H9 (cell line): ENCODE data around the gene SLC16A11. TPM values are rescaled to one million over a fixed set of nuclear protein-coding genes. Genes with fewer than 3 reads are reported as not detected.

Experiments
- DNase-seq: peaks from one replicate; pipeline ENCODE4 v3.0.0-alpha.2; 2017
- H2AFZ ChIP-seq: one replicate; pipeline ENCODE4 v1.6.1; 2013; ENCODE audit warnings: mild to moderate bottlenecking, low read length, control low read depth, moderate library complexity
- H2AK5ac ChIP-seq: 2 replicates; pipeline ENCODE4 v1.6.1; 2013; ENCODE audit warnings: low read length, control low read depth, mixed read lengths; ENCODE audit not compliant: insufficient read length
- H2BK120ac ChIP-seq: one replicate; pipeline ENCODE4 v1.6.1; 2013; ENCODE audit warnings: low read depth, mild to moderate bottlenecking, low read length, control low read depth, inconsistent platforms; ENCODE audit not compliant: poor library complexity, severe bottlenecking
- H2BK12ac ChIP-seq: 2 replicates; pipeline ENCODE4 v1.6.1; 2013; ENCODE audit warnings: low read length, control low read depth, mixed read lengths, low read depth; ENCODE audit not compliant: insufficient read length
- H2BK15ac ChIP-seq: 2 replicates; pipeline ENCODE4 v1.6.1; 2013; ENCODE audit warnings: low read depth, low read length, control low read depth
- H2BK20ac ChIP-seq: one replicate; pipeline ENCODE4 v1.6.1; 2013; ENCODE audit warnings: low read depth, mild to moderate bottlenecking, low read length, control low read depth, inconsistent platforms; ENCODE audit not compliant: poor library complexity, severe bottlenecking
- H2BK5ac ChIP-seq: 2 replicates; pipeline ENCODE4 v1.6.1; 2013; ENCODE audit warnings: low read length, control low read depth, mixed read lengths; ENCODE audit not compliant: insufficient read length
- H3K14ac ChIP-seq: 2 replicates; pipeline ENCODE4 v1.6.1; 2013; ENCODE audit warnings: low read length, control low read depth; ENCODE audit not compliant: insufficient read depth
- H3K18ac ChIP-seq: 2 replicates; pipeline ENCODE4 v1.6.1; 2013; ENCODE audit warnings: low read depth, mild to moderate bottlenecking, mixed read lengths, low read length, control low read depth; ENCODE audit not compliant: insufficient read length
- H3K23ac ChIP-seq: 2 replicates; pipeline ENCODE4 v1.6.1; 2013; ENCODE audit warnings: low read length, control low read depth, mixed read lengths, low read depth; ENCODE audit not compliant: insufficient read length
- H3K23me2 ChIP-seq: 2 replicates; pipeline ENCODE4 v1.6.1; 2013; ENCODE audit warnings: low read depth, mild to moderate bottlenecking, mixed read lengths, low read length, control low read depth; ENCODE audit not compliant: insufficient read length, poor library complexity, severe bottlenecking
- H3K27ac ChIP-seq: 2 replicates; pipeline ENCODE4 v1.5.1; 2013; ENCODE audit warnings: low read length, control low read depth, mixed read lengths, low read depth; ENCODE audit not compliant: insufficient read length
- H3K27me3 ChIP-seq: 2 replicates; pipeline ENCODE4 v1.6.1; 2013; ENCODE audit warnings: low read length, control low read depth, inconsistent platforms; ENCODE audit not compliant: insufficient read depth
- H3K4ac ChIP-seq: 2 replicates; pipeline ENCODE4 v1.6.1; 2013; ENCODE audit warnings: low read depth, mild to moderate bottlenecking, control low read depth, inconsistent platforms, low read length, moderate library complexity
- H3K4me1 ChIP-seq: 2 replicates; pipeline ENCODE4 v1.6.1; 2013; ENCODE audit warnings: low read length, control low read depth, inconsistent platforms; ENCODE audit not compliant: insufficient read depth
- H3K4me2 ChIP-seq: 2 replicates; pipeline ENCODE4 v1.6.1; 2013; ENCODE audit warnings: low read length, control low read depth, mixed read lengths; ENCODE audit not compliant: insufficient read length, insufficient read depth
- H3K56ac ChIP-seq: 2 replicates; pipeline ENCODE4 v1.6.1; 2013; ENCODE audit warnings: low read depth, mild to moderate bottlenecking, mixed read lengths, low read length, control low read depth; ENCODE audit not compliant: insufficient read length
- H3K79me1 ChIP-seq: 2 replicates; pipeline ENCODE4 v1.6.1; 2013; ENCODE audit warnings: low read depth, mild to moderate bottlenecking, moderate library complexity, low read length, control low read depth, inconsistent platforms; ENCODE audit not compliant: insufficient read depth, poor library complexity, severe bottlenecking
- H3K79me2 ChIP-seq: 2 replicates; pipeline ENCODE4 v1.6.1; 2013; ENCODE audit warnings: low read length, control low read depth, inconsistent platforms; ENCODE audit not compliant: insufficient read depth
- H3K9ac ChIP-seq: 2 replicates; pipeline ENCODE4 v1.6.1; 2013; ENCODE audit warnings: low read length, control low read depth, mixed read lengths; ENCODE audit not compliant: insufficient read length; ENCODE audit errors: extremely low read depth
- H3K9me3 ChIP-seq: one replicate; pipeline ENCODE4 v1.6.1; 2013; ENCODE audit warnings: low read depth, low read length, inconsistent platforms; ENCODE audit not compliant: control insufficient read depth
- H3T11ph ChIP-seq: one replicate; pipeline ENCODE4 v1.6.1; 2013; ENCODE audit warnings: mild to moderate bottlenecking, low read length, control low read depth, inconsistent platforms
- H4K20me1 ChIP-seq: one replicate; pipeline ENCODE4 v1.6.1; 2013; ENCODE audit not compliant: control insufficient read depth, insufficient read length, insufficient read depth
- H4K5ac ChIP-seq: 2 replicates; pipeline ENCODE4 v1.6.1; 2013; ENCODE audit warnings: low read depth, mild to moderate bottlenecking, mixed read lengths, low read length, control low read depth; ENCODE audit not compliant: insufficient read length
- H4K8ac ChIP-seq: replicated peaks from 2 replicates; pipeline ENCODE4 v1.6.1; 2013; ENCODE audit warnings: low read length, control low read depth, mixed read lengths, low read depth; ENCODE audit not compliant: insufficient read length
- H4K91ac ChIP-seq: 2 replicates; pipeline ENCODE4 v1.6.1; 2013; ENCODE audit warnings: low read depth, mild to moderate bottlenecking, moderate library complexity, mixed read lengths, low read length, control low read depth; ENCODE audit not compliant: insufficient read length
- H3K27ac Mint-ChIP-seq, 3 experiments: 2 replicates in 2 of 3; 3 replicates in 1 of 3; pipeline ENCODE4 v1.8.0; 2020 to 2021; ENCODE audit warnings: mixed read lengths in 3 of 3, mild to moderate bottlenecking in 1 of 3, moderate library complexity in 1 of 3
- H3K27me3 Mint-ChIP-seq: 2 replicates; pipeline ENCODE4 v1.8.0; 2021; ENCODE audit warnings: low read depth, mild to moderate bottlenecking, moderate library complexity, mixed read lengths
- H3K36me3 Mint-ChIP-seq, 3 experiments: 2 replicates in 2 of 3; 3 replicates in 1 of 3; pipeline ENCODE4 v1.8.0; 2020 to 2021; ENCODE audit warnings: low read depth in 3 of 3, mixed read lengths in 3 of 3; ENCODE audit not compliant: insufficient read depth in 1 of 3
- H3K4me1 Mint-ChIP-seq, 2 experiments: 2 replicates each; pipeline ENCODE4 v1.8.0; 2020; ENCODE audit warnings: mixed read lengths in 2 of 2
- H3K4me3 Mint-ChIP-seq, 2 experiments: 2 replicates in 1 of 2; 3 replicates in 1 of 2; pipeline ENCODE4 v1.8.0; 2020 to 2021; ENCODE audit warnings: mild to moderate bottlenecking in 2 of 2, mixed read lengths in 2 of 2, moderate library complexity in 1 of 2
- H3K9me3 Mint-ChIP-seq, 2 experiments: 2 replicates in 1 of 2; 3 replicates in 1 of 2; pipeline ENCODE4 v1.8.0; 2020; ENCODE audit warnings: mild to moderate bottlenecking in 2 of 2, mixed read lengths in 2 of 2, moderate library complexity in 1 of 2
- WGBS: extraction: QIAGEN DNeasy Blood & Tissue Kit; methylation state at CpG from one replicate; pipeline ENCODE4 v1.1.7; 2013; ENCODE audit warnings: missing lambda C conversion rate, low lambda C conversion rate, mixed read lengths; ENCODE audit not compliant: insufficient read length; ENCODE audit errors: extremely low coverage; 5-methylcytosine and 5-hydroxymethylcytosine counted together
- total RNA-seq: library from RNA; stranded (reverse); gene quantifications from 2 replicates; pipeline ENCODE4 v1.2.1, GENCODE V29; 2021
- TF ChIP-seq, protein P1 (sequence below): fragments of 200-600 bp; sonication (generic); conservative IDR thresholded peaks from 3 replicates; pipeline ENCODE4 v1.8.0; 2021; ENCODE audit warnings: antibody characterized with exemption, mild to moderate bottlenecking

Gene SLC16A11
- total RNA-seq, 1 experiment from 2014 or later: 0.13 TPM

DNA sequence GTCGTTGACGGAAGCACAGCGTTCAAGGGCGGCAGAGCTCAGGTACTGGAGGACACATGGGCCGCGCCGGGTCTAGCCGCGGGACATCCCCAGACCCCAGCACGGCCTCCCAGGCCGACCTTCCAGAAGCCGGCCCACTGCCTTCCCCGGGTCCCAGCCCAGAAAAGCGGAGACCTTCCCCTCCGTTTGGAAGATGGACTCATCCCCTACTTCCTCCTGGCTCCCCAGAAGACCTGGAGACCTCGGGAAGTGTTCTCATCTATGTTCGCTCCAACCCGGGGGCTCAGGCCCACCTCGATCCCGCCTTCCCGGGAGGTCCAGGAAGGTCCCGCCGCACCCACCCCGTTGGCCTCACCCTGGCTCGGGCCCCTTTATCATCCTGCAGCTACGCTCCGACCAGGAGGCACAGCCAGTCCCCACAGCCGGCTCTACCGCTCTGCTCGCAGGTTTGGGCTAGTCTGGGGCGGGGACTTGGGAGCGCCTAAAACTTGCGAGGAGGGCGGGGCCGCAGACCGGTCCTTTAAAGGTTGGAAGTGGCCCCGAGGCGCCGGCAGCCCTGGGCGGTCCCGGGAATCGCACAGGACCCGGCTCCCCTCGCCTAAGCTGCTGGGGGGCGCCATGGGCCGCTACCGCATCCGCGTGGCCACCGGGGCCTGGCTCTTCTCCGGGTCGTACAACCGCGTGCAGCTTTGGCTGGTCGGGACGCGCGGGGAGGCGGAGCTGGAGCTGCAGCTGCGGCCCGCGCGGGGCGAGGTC, 48.2 kb downstream of the SLC16A11 start, which contains the start of gene ALOX12:
TSS of gene ALOX12 (plus strand) at position 550 of the 756 bp plus-strand sequence. CDS start at position 619, 69 bp downstream.
- Histone ChIP-seq H3K23ac (no peak within 1 kb of the TSS), H3K14ac (no peak within 1 kb of the TSS), H2BK12ac (no peak within 1 kb of the TSS), H4K91ac (no peak within 1 kb of the TSS), H3K9me3 (no peaks in the 10 kb centered on the region), H3T11ph (no peak within 1 kb of the TSS), H4K5ac (no peak within 1 kb of the TSS), H3K4me1 (no peaks in the 10 kb centered on the region), H4K20me1 (no peaks in the 10 kb centered on the region), H3K27me3 (peaks cover 2% of the 10 kb centered on the region; the same call in 1 of the 2 replicates), H3K18ac (peak within 1 kb of the TSS; percentile 8), H3K23me2 (peaks cover 8% of the 10 kb centered on the region), H3K56ac (no peak within 1 kb of the TSS), H3K79me1 (no peaks in the 10 kb centered on the region), H3K79me2 (no peaks in the 10 kb centered on the region), H2BK15ac (no peak within 1 kb of the TSS), H2BK120ac (no peak within 1 kb of the TSS), H3K4me2 (peak within 1 kb of the TSS; percentile 52), H2BK20ac (no peak within 1 kb of the TSS), H2AK5ac (no peak within 1 kb of the TSS), H3K27ac (no peak within 1 kb of the TSS), H4K8ac (no peak within 1 kb of the TSS), H2BK5ac (no peak within 1 kb of the TSS), H3K4ac (no peak within 1 kb of the TSS), H2AFZ (no peak within 1 kb of the TSS), H3K9ac (no peak within 1 kb of the TSS)
- Mint-ChIP-seq H3K36me3 (peaks cover 9 to 34% (median 11%) of the 10 kb centered on the region in 3 experiments; a peak in 6 of 7 replicates), H3K27me3 (peaks cover 51% of the 10 kb centered on the region), H3K9me3 (no peaks in the 10 kb centered on the region), H3K4me3 (peak within 1 kb of the TSS; percentile 74 to 80), H3K27ac (no peak within 1 kb of the TSS), H3K4me1 (peaks cover 2 to 4% of the 10 kb centered on the region in 2 experiments; a peak in 3 of 4 replicates)
- WGBS: no CpG with 5 or more reads among the region's 64 CpGs
- TF ChIP-seq, protein P1, sequence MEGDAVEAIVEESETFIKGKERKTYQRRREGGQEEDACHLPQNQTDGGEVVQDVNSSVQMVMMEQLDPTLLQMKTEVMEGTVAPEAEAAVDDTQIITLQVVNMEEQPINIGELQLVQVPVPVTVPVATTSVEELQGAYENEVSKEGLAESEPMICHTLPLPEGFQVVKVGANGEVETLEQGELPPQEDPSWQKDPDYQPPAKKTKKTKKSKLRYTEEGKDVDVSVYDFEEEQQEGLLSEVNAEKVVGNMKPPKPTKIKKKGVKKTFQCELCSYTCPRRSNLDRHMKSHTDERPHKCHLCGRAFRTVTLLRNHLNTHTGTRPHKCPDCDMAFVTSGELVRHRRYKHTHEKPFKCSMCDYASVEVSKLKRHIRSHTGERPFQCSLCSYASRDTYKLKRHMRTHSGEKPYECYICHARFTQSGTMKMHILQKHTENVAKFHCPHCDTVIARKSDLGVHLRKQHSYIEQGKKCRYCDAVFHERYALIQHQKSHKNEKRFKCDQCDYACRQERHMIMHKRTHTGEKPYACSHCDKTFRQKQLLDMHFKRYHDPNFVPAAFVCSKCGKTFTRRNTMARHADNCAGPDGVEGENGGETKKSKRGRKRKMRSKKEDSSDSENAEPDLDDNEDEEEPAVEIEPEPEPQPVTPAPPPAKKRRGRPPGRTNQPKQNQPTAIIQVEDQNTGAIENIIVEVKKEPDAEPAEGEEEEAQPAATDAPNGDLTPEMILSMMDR: no peak
- peak; percentile 86 for DNase-seq
